IMR-90 (cell line): ENCODE measurements around the gene ZNF236. TPM values are rescaled to one million over a fixed set of nuclear protein-coding genes. Genes with fewer than 3 reads are reported as not detected.
"Not testable (repeated sequence)": the region's sequence is repeated elsewhere in the genome, so short reads cannot be mapped to it uniquely, and the experiment has no call there.

Experiments
- ATAC-seq: fragments of 200-7000 bp; cut with Tn5 transposase; 2 replicates; pipeline ENCODE4 v1.9.1; 2020; ENCODE audit warnings: low read depth, mild to moderate bottlenecking, moderate library complexity
- BruUV-seq: library from RNA; stranded (reverse); fragments of 400-500 nt; replicated peaks from 2 replicates; lab custom pipeline; 2021; lab: Mats Ljungman, UMichigan
- CTCF ChIA-PET: fragments of 300-600 bp; formaldehyde crosslinking; extraction: SDS; loops from one replicate; lab custom pipeline; 2021; ENCODE audit warnings: antibody characterized with exemption; lab: Yijun Ruan, JAX
- POLR2A ChIA-PET: fragments of 300-600 bp; sonication (Branson Sonifier 250); formaldehyde crosslinking; loops from one replicate; lab custom pipeline; 2022; ENCODE audit warnings: antibody characterized with exemption; ENCODE audit not compliant: unreplicated experiment; lab: Charles Lee
- DNase-seq: peaks from one replicate; pipeline ENCODE4 v3.0.0; 2013
- H2AFZ ChIP-seq: replicated peaks from 2 replicates; pipeline ENCODE3; 2013; ENCODE audit warnings: low read length, mild to moderate bottlenecking; ENCODE audit not compliant: poor library complexity
- H2AK5ac ChIP-seq: 2 replicates; pipeline ENCODE4 v1.6.1; 2013; ENCODE audit warnings: low read depth, low read length, inconsistent platforms
- H2AK9ac ChIP-seq: replicated peaks from 2 replicates; pipeline ENCODE3; 2013; ENCODE audit warnings: mild to moderate bottlenecking, low read depth, low read length, moderate library complexity; ENCODE audit not compliant: poor library complexity
- H2BK120ac ChIP-seq: 2 replicates; pipeline ENCODE4 v1.6.1; 2013; ENCODE audit warnings: low read depth, low read length, inconsistent platforms
- H2BK15ac ChIP-seq: 3 replicates; pipeline ENCODE4 v1.6.1; 2013; ENCODE audit warnings: low read depth, low read length, inconsistent platforms
- H2BK20ac ChIP-seq: 2 replicates; pipeline ENCODE4 v1.6.1; 2013; ENCODE audit warnings: low read depth, mild to moderate bottlenecking, inconsistent platforms, low read length, moderate library complexity
- H2BK5ac ChIP-seq: 2 replicates; pipeline ENCODE4 v1.6.1; 2013; ENCODE audit warnings: mild to moderate bottlenecking, low read depth, low read length, inconsistent platforms; ENCODE audit not compliant: poor library complexity, severe bottlenecking
- H3K14ac ChIP-seq: replicated peaks from 2 replicates; pipeline ENCODE4 v1.6.1; 2013; ENCODE audit warnings: low read depth, low read length, inconsistent platforms
- H3K18ac ChIP-seq: 2 replicates; pipeline ENCODE4 v1.6.1; 2013; ENCODE audit warnings: low read depth, low read length, control low read depth
- H3K23ac ChIP-seq: 2 replicates; pipeline ENCODE4 v1.6.1; 2013; ENCODE audit warnings: low read depth, low read length, inconsistent platforms
- H3K27ac ChIP-seq: 2 replicates; pipeline ENCODE4 v1.5.1; 2013; ENCODE audit warnings: mild to moderate bottlenecking, control low read depth, low read length; ENCODE audit not compliant: insufficient read depth
- H3K27me3 ChIP-seq: 2 replicates; pipeline ENCODE4 v1.6.1; 2013; ENCODE audit warnings: low read length; ENCODE audit not compliant: control insufficient read depth, insufficient read depth
- H3K36me3 ChIP-seq: 2 replicates; pipeline ENCODE4 v1.6.1; 2013; ENCODE audit warnings: low read length, mixed read lengths; ENCODE audit not compliant: control insufficient read depth, insufficient read depth
- H3K4ac ChIP-seq: 2 replicates; pipeline ENCODE4 v1.6.1; 2013; ENCODE audit warnings: low read depth, low read length, inconsistent platforms
- H3K4me1 ChIP-seq: 2 replicates; pipeline ENCODE4 v1.6.1; 2013; ENCODE audit warnings: low read length, mixed read lengths; ENCODE audit not compliant: control insufficient read depth, insufficient read depth
- H3K4me2 ChIP-seq: 2 replicates; pipeline ENCODE4 v1.6.1; 2013; ENCODE audit warnings: low read depth, mild to moderate bottlenecking, control low read depth, low read length, moderate library complexity
- H3K4me3 ChIP-seq: 2 replicates; pipeline ENCODE4 v1.5.1; 2013; ENCODE audit warnings: low read depth, mild to moderate bottlenecking, control low read depth, low read length, moderate library complexity; ENCODE audit not compliant: insufficient read depth
- H3K56ac ChIP-seq: 2 replicates; pipeline ENCODE4 v1.6.1; 2013; ENCODE audit warnings: low read length, inconsistent platforms; ENCODE audit not compliant: insufficient read depth; ENCODE audit errors: extremely low read depth
- H3K79me1 ChIP-seq, 2 experiments: 2 replicates each; pipeline ENCODE4 v1.6.1; 2013; ENCODE audit warnings: low read length in 2 of 2, inconsistent platforms in 1 of 2, low read depth in 1 of 2
- H3K9ac ChIP-seq: 2 replicates; pipeline ENCODE4 v1.6.1; 2013; ENCODE audit warnings: low read depth, low read length, control low read depth
- H3K9me1 ChIP-seq: 2 replicates; pipeline ENCODE4 v1.6.1; 2013; ENCODE audit warnings: low read length, inconsistent platforms; ENCODE audit not compliant: insufficient read depth
- H3K9me3 ChIP-seq: 2 replicates; pipeline ENCODE4 v1.6.1; 2013; ENCODE audit warnings: low read length; ENCODE audit not compliant: control insufficient read depth, insufficient read depth
- H4K20me1 ChIP-seq: 2 replicates; pipeline ENCODE4 v1.6.1; 2013; ENCODE audit warnings: low read length, inconsistent platforms; ENCODE audit not compliant: insufficient read depth
- H4K5ac ChIP-seq: 2 replicates; pipeline ENCODE4 v1.6.1; 2013; ENCODE audit warnings: mild to moderate bottlenecking, low read depth, low read length, control low read depth
- H4K8ac ChIP-seq, 2 experiments: 2 replicates each; pipeline ENCODE4 v1.6.1; 2013; ENCODE audit warnings: low read depth in 2 of 2, low read length in 2 of 2, control low read depth in 1 of 2, inconsistent platforms in 1 of 2
- H4K91ac ChIP-seq: 2 replicates; pipeline ENCODE4 v1.6.1; 2013; ENCODE audit warnings: low read depth, low read length, inconsistent platforms; ENCODE audit not compliant: insufficient read depth
- WGBS, 2 experiments: methylation state at CpG; one replicate each; pipeline versions ENCODE4 v1.1.5 to v1.1.7; 2013; ENCODE audit warnings: missing lambda C conversion rate in 2 of 2; ENCODE audit not compliant: insufficient read length in 1 of 2; ENCODE audit errors: extremely low coverage in 2 of 2; 5-methylcytosine and 5-hydroxymethylcytosine counted together
- dilution Hi-C: fragments of 300-500 bp; cut with HindIII; formaldehyde crosslinking; loops from one replicate; pipeline ENCODE4 v1.14.3; 2018; ENCODE audit warnings: low sequenced_read_pairs; ENCODE audit not compliant: unreplicated experiment
- in situ Hi-C: fragments of 300-500 bp; cut with MboI; formaldehyde crosslinking; loops from 3 replicates; pipeline ENCODE4 v1.14.3; 2019; ENCODE audit warnings: low sequenced_read_pairs, inconsistent platforms, mixed read lengths
- intact Hi-C: fragments of 100-400 bp; cut with micrococcal nuclease; formaldehyde crosslinking; loops from 2 replicates; pipeline ENCODE4 v1.10.0; 2022
- polyA plus RNA-seq, 3 experiments: library from polyadenylated mRNA; depleted of rRNA; stranded (reverse); fragments of >200 nt; gene quantifications; 2 replicates each; pipeline ENCODE4 v1.2.3, GENCODE V29; 2012; ENCODE audit warnings: low replicate concordance in 1 of 3
- total RNA-seq: library from RNA; depleted of rRNA; stranded (reverse); fragments of >200 nt; gene quantifications from 2 replicates; pipeline ENCODE4 v1.2.3, GENCODE V29; 2012

The ZNF236 gene
- total and polyA plus RNA-seq, 2 of the 4 experiments (the other 2 are of a cell fraction), result 3.6 to 9.7 TPM

DNA sequence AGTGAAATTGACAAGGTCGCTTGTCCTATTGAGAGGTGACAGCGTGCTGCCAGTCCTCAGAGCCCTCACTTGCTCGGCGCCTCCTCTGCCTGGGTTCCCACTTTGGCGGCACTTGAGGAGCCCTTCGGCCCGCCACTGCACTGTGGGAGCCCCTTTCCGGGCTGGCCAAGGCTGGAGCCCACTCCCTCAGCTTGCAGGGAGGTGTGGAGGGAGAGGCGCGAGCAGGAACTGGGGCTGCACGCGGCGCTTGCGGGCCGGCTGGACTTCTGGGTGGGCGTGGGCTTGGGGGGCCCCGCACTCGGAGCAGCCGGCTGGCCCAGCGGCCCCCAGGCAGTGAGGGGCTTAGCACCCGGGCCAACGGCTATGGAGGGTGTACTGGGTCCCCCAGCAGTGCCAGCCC is 45.3 kb upstream of the ZNF236 start:
- H2AK9ac ChIP-seq, H2AK5ac ChIP-seq, H3K56ac ChIP-seq, H4K20me1 ChIP-seq, H4K8ac ChIP-seq, H3K14ac ChIP-seq, POLR2A ChIA-PET, dilution Hi-C loops, H3K4me1 ChIP-seq, H2BK20ac ChIP-seq, ATAC-seq, H2BK120ac ChIP-seq, H3K23ac ChIP-seq, H4K5ac ChIP-seq, H4K91ac ChIP-seq, CTCF ChIA-PET, H3K9me1 ChIP-seq, H3K9ac ChIP-seq, H2BK5ac ChIP-seq, H3K36me3 ChIP-seq, BruUV-seq, H2AFZ ChIP-seq, H3K18ac ChIP-seq, H3K4ac ChIP-seq, H3K79me1 ChIP-seq, H3K9me3 ChIP-seq, H3K27me3 ChIP-seq, H3K4me2 ChIP-seq, DNase-seq, H3K27ac ChIP-seq, H2BK15ac ChIP-seq, intact Hi-C loops, H3K4me3 ChIP-seq, in situ Hi-C loops: not testable (repeated sequence)
- WGBS, 2 experiments, result 96% methylated on average over 5 of the region's 22 CpGs; no CpG with 5 or more reads in 1 of the 2 experiments
